Effector memory CD4-positive, alpha-beta T cell (primary cell): ENCODE data around the gene STXBP5L.
A peak's percentile ranks its signal among the peaks of the same experiment; 100 is the strongest.
"Not testable (repeated sequence)": the region's sequence is repeated elsewhere in the genome, so short reads cannot be mapped to it uniquely, and the experiment has no call there.

Source experiments
- DNase-seq, 3 donors: peaks; one replicate each; pipeline ENCODE4 v3.0.0-alpha.2; 2020
- H3K27ac ChIP-seq: 2 replicates; pipeline ENCODE4 v1.7.0; 2013; ENCODE audit warnings: mild to moderate bottlenecking, low read length, moderate library complexity; ENCODE audit not compliant: insufficient read depth, poor library complexity, severe bottlenecking
- H3K27me3 ChIP-seq: replicated peaks from 2 replicates; pipeline ENCODE4 v1.7.0; 2013; ENCODE audit warnings: mild to moderate bottlenecking, low read length; ENCODE audit not compliant: insufficient read depth, control insufficient read depth, poor library complexity, severe bottlenecking
- H3K36me3 ChIP-seq: 2 replicates; pipeline ENCODE4 v1.7.0; 2013; ENCODE audit warnings: mild to moderate bottlenecking, low read length, moderate library complexity; ENCODE audit not compliant: control insufficient read depth, insufficient read depth
- H3K4me1 ChIP-seq: 2 replicates; pipeline ENCODE4 v1.7.0; 2013; ENCODE audit warnings: low read length, mild to moderate bottlenecking; ENCODE audit not compliant: control insufficient read depth, insufficient read depth, poor library complexity, severe bottlenecking
- H3K4me3 ChIP-seq: 2 replicates; pipeline ENCODE4 v1.7.0; 2013; ENCODE audit warnings: low read length, low read depth, mild to moderate bottlenecking; ENCODE audit not compliant: insufficient read depth, poor library complexity, severe bottlenecking
- H3K9me3 ChIP-seq: 2 replicates; pipeline ENCODE4 v1.7.0; 2013; ENCODE audit warnings: mild to moderate bottlenecking, low read length, moderate library complexity; ENCODE audit not compliant: control insufficient read depth
- total RNA-seq, 3 donors: gene quantifications; one replicate each; lab custom pipeline; 2026; lab: John Stamatoyannopoulos, UW

Gene STXBP5L
- total RNA-seq = 0 reads per million in 3 donors

DNA sequence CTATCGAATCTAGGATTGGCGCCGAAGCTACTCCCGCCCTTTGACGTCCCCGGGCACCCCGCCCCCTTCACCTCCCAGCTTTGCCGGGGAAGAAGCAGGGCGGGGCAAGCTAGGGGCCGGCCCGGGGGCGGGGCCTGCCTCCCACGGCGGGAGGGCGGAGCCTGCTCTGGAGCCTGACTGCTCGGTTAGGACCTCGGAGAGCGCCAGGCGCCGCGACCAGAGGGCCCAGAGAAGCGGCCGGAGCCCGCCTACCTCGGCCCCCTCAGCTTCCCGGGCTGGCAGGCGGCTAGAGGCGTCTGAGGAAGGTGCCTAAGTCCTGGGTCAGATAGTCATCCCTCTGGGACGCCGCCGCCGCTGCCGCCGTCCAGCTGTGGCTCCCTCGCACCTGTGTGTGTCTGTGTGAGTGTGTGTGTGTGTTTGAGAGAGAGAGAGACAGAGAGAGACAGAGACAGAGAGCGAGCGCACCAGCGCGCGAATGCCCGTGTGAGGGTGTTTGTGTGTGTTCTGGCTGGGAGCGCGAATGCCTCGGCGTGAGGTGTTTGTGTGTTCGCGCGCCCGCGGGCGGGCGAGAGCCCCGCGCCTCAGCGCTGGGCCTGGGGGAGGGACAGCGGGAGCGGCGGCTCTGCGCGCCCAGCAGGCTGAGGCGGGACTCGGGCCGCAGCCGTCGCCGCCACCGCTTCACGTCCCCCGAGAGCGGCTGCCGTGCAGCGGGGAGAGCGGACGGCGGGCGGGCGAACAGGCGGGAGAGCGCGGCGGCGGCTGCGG is at the start of gene STXBP5L:
TSS of gene STXBP5L (plus strand) at position 176 of the 765 bp plus-strand sequence. CDS start 1,374 bp downstream, outside the sequence.
- Histone ChIP-seq H3K4me1 (peaks cover 4% of the 10 kb centered on the region), H3K27me3 (peaks cover 26% of the 10 kb centered on the region), H3K4me3 (peak within 1 kb of the TSS; percentile 40), H3K36me3 (no peaks in the 10 kb centered on the region), H3K27ac (no peak within 1 kb of the TSS), H3K9me3 (no peaks in the 10 kb centered on the region)
- DNase-seq = peak in 1 of 3 donors; percentile 2

DNA sequence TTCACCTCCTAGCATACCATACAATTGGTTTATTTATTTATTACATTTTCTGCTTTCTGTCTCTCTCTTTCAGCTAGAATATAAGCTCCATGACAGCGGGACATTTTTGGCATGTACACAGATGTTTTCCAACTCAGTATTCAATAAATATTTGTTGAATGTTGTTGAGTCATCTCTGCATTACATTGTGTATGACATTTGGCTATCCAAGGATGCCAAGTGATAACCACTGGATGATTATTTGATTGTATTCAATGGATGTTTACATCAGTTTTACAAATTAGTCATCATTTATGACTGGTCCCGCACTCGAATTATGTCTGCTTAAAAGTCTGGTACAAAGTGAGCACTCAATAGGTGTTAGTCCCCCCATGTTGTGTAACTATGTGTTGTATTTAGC is 49.5 kb upstream of the STXBP5L start:
- Histone ChIP-seq H3K27me3 (no peaks in the 10 kb centered on the region), H3K36me3 (no peaks in the 10 kb centered on the region), H3K4me3 (no peak overlapping the region), H3K9me3 (no peaks in the 10 kb centered on the region), H3K4me1 (no peaks in the 10 kb centered on the region), H3K27ac (no peak overlapping the region)
- DNase-seq = no peak

DNA sequence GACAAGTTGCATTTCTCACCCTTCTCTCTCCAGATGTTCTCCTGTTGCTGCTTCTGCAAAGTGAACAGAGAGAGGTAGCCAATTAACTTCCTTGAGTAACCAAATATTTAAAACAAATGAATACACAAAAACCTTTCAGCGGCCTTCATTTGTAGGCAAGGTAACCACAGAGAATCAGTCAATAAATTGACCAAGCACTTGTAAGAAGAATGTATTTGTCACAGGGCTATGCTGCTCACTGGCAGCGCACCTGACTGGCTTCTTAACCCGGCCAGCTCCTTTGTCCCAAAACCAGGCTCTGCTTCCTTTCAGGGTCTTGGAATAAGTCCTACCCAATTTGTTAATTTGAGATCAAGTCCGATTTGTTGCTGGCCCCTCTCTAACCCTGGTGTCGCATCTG is 43.5 kb upstream of the STXBP5L start:
- Histone ChIP-seq H3K27me3 (no peaks in the 10 kb centered on the region), H3K4me1 (no peaks in the 10 kb centered on the region), H3K9me3 (no peaks in the 10 kb centered on the region)

DNA sequence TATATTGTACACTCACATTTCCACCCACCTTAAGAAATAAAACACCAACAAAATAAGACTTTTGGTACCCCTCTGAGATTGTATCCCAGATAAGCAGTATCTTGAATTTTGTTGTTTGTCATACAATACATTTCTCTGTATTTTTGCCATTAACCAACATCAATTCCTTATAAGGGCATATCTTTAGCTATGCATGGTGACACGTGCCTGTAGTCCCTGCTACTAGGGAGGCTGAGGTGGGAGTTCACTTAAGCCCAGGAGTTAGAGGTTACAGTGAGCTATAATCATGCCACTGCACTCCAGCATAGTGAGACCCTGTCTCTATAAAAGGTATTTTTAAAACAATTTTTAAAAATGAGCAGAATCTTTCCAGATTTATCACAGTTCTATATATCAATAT is 32.5 kb upstream of the STXBP5L start:
- no peak overlapping the region for H3K4me3 ChIP-seq
- no peaks in the 10 kb centered on the region for H3K36me3 ChIP-seq
- H3K27ac ChIP-seq = no peak overlapping the region
- no peak for DNase-seq
- no peaks in the 10 kb centered on the region for H3K27me3 ChIP-seq
- no peaks in the 10 kb centered on the region for H3K9me3 ChIP-seq
- no peaks in the 10 kb centered on the region for H3K4me1 ChIP-seq

More for the DNA sequence above, 43.5 kb upstream of the STXBP5L start:
- no peak overlapping the region for H3K27ac ChIP-seq
- no peaks in the 10 kb centered on the region for H3K36me3 ChIP-seq
- H3K4me3 ChIP-seq = no peak overlapping the region
- no peak for DNase-seq

GRCh38 chr3:120875989-120876388 is 32.0 kb upstream of the STXBP5L start:
- no peak overlapping the region for H3K4me3 ChIP-seq
- no peaks in the 10 kb centered on the region for H3K36me3 ChIP-seq
- no peaks in the 10 kb centered on the region for H3K9me3 ChIP-seq
- DNase-seq = no peak
- H3K27ac ChIP-seq = no peak overlapping the region
- no peaks in the 10 kb centered on the region for H3K27me3 ChIP-seq
- H3K4me1 ChIP-seq = no peaks in the 10 kb centered on the region

DNA sequence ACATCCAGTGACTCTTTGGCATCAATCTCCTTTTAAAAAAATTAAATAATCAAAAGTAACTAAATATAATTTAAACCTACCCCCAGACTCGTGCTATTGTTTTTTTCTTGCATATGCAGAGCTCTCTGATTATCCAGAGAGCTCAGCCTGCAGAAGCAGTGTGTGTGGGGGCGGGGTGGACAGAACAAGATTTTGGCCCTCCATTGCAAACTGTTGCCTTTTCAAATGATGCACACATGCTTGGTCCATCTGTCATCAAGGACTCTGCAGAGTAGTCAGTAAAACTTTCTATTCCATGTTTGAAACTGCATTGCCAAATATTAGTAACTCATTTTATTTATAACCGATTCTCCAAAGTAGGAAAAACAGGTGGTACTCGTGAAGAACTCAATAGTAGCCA is 28.6 kb upstream of the STXBP5L start:
- no peaks in the 10 kb centered on the region for H3K4me1 ChIP-seq
- H3K4me3 ChIP-seq = no peak overlapping the region
- no peak overlapping the region for H3K27ac ChIP-seq
- H3K9me3 ChIP-seq = no peaks in the 10 kb centered on the region
- no peaks in the 10 kb centered on the region for H3K27me3 ChIP-seq
- no peaks in the 10 kb centered on the region for H3K36me3 ChIP-seq
- DNase-seq = no peak

GRCh38 chr3:120892921-120893320 is 15.1 kb upstream of the STXBP5L start:
- Histone ChIP-seq H3K4me3 (no peak overlapping the region), H3K27me3 (no peaks in the 10 kb centered on the region), H3K9me3 (no peaks in the 10 kb centered on the region), H3K36me3 (no peaks in the 10 kb centered on the region), H3K4me1 (no peaks in the 10 kb centered on the region), H3K27ac (no peak overlapping the region)
- DNase-seq = no peak

GRCh38 chr3:120894316-120895057 is 13.5 kb upstream of the STXBP5L start:
- H3K27ac ChIP-seq = no peak overlapping the region
- no peak for DNase-seq
- no peaks in the 10 kb centered on the region for H3K9me3 ChIP-seq
- no peaks in the 10 kb centered on the region for H3K27me3 ChIP-seq
- H3K4me1 ChIP-seq = no peaks in the 10 kb centered on the region
- no peak overlapping the region for H3K4me3 ChIP-seq
- H3K36me3 ChIP-seq = no peaks in the 10 kb centered on the region

GRCh38 chr3:120901716-120902115 is 6.3 kb upstream of the STXBP5L start:
- not testable (repeated sequence) for H3K27ac ChIP-seq, H3K36me3 ChIP-seq, DNase-seq, H3K9me3 ChIP-seq, H3K4me1 ChIP-seq, H3K27me3 ChIP-seq, H3K4me3 ChIP-seq

DNA sequence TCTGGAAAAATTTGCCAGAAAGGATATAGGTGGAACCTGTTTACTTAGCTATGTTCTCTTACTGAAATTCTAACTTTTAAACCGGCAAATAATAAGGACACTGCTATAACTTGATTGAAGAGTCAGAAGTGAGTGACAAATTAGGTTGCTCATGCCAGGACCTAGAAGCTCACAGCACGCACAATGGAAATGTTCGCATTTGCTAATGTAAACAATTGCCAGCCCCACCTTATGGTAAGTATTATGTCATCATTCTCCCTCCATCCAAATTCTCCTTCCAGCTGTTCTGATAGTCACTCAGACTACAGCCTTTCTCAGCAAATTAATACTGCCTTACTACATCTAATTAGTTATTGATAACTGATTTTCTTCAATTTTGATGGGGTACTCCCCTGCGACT is 4.8 kb upstream of the STXBP5L start:
- Histone ChIP-seq H3K4me3 (no peak overlapping the region), H3K27ac (no peak overlapping the region), H3K36me3 (no peaks in the 10 kb centered on the region), H3K4me1 (no peaks in the 10 kb centered on the region), H3K27me3 (peaks cover 5% of the 10 kb centered on the region), H3K9me3 (no peaks in the 10 kb centered on the region)
- DNase-seq = no peak
